Common myeloid progenitor, CD34-positive (primary cell): ENCODE results near the gene TOMM22.

Experiments
- CTCF ChIA-PET: fragments of 350-600 bp; sonication (Branson Sonifier 250); formaldehyde crosslinking; loops from one replicate; lab custom pipeline; 2021; ENCODE audit warnings: antibody characterized with exemption; lab: Charles Lee
- POLR2A ChIA-PET: fragments of 350-600 bp; sonication (Branson Sonifier 250); formaldehyde crosslinking; loops from one replicate; lab custom pipeline; 2021; ENCODE audit warnings: antibody characterized with exemption; lab: Charles Lee
- DNase-seq, 3 donors: peaks; one replicate each; pipeline versions ENCODE4 v3.0.0 to v3.0.0-alpha.2; 2013
- H3K27ac ChIP-seq, 2 experiments: 1 replicate in 1 of 2; 2 replicates in 1 of 2; pipeline ENCODE4 v1.7.0; 2013; ENCODE audit warnings: inconsistent platforms in 2 of 2, low read length in 2 of 2, mild to moderate bottlenecking in 2 of 2, low read depth in 1 of 2, moderate library complexity in 1 of 2; ENCODE audit not compliant: severe bottlenecking in 2 of 2, insufficient read depth in 1 of 2, poor library complexity in 1 of 2
- H3K27me3 ChIP-seq, 5 experiments: replicated peaks in 2 of 5; 1 replicate in 3 of 5; 2 replicates in 2 of 5; pipeline versions ENCODE4 v1.6.1 to v1.7.0; 2013; ENCODE audit warnings: low read length in 4 of 5, mild to moderate bottlenecking in 2 of 5, moderate library complexity in 2 of 5, inconsistent platforms in 1 of 5; ENCODE audit not compliant: insufficient read depth in 5 of 5, control insufficient read depth in 4 of 5
- H3K36me3 ChIP-seq, 4 experiments: 1 replicate in 2 of 4; 2 replicates in 2 of 4; pipeline versions ENCODE4 v1.6.1 to v1.7.0; 2013; ENCODE audit warnings: low read length in 3 of 4, control low read depth in 1 of 4, mild to moderate bottlenecking in 1 of 4; ENCODE audit not compliant: control insufficient read depth in 4 of 4, insufficient read depth in 4 of 4
- H3K4me1 ChIP-seq, 4 experiments: 1 replicate in 3 of 4; 2 replicates in 1 of 4; pipeline versions ENCODE4 v1.6.1 to v1.7.1; 2013; ENCODE audit warnings: low read length in 3 of 4, mild to moderate bottlenecking in 3 of 4, control low read depth in 1 of 4, inconsistent platforms in 1 of 4, moderate library complexity in 1 of 4; ENCODE audit not compliant: control insufficient read depth in 4 of 4, insufficient read depth in 4 of 4; ENCODE audit errors: control extremely low read depth in 1 of 4
- H3K4me3 ChIP-seq, 7 experiments: 1 replicate in 4 of 7; 2 replicates in 3 of 7; pipeline versions ENCODE4 v1.5.1 to v1.7.0; 2013; ENCODE audit warnings: mild to moderate bottlenecking in 7 of 7, low read length in 6 of 7, moderate library complexity in 6 of 7, inconsistent platforms in 2 of 7, low read depth in 2 of 7, control low read depth in 1 of 7; ENCODE audit not compliant: insufficient read depth in 4 of 7, control insufficient read depth in 1 of 7; ENCODE audit errors: extremely low read depth in 1 of 7
- H3K9me3 ChIP-seq, 5 experiments: 1 replicate in 4 of 5; 2 replicates in 1 of 5; pipeline versions ENCODE4 v1.6.1 to v1.7.1; 2013; ENCODE audit warnings: low read length in 4 of 5, mild to moderate bottlenecking in 2 of 5, inconsistent platforms in 1 of 5, low read depth in 1 of 5, moderate library complexity in 1 of 5; ENCODE audit not compliant: control insufficient read depth in 4 of 5, insufficient read depth in 2 of 5; ENCODE audit errors: control extremely low read depth in 1 of 5
- WGBS: methylation state at CpG from one replicate; pipeline ENCODE4 v1.1.5; 2013; ENCODE audit not compliant: insufficient coverage; 5-methylcytosine and 5-hydroxymethylcytosine counted together

TOMM22 gene

DNA sequence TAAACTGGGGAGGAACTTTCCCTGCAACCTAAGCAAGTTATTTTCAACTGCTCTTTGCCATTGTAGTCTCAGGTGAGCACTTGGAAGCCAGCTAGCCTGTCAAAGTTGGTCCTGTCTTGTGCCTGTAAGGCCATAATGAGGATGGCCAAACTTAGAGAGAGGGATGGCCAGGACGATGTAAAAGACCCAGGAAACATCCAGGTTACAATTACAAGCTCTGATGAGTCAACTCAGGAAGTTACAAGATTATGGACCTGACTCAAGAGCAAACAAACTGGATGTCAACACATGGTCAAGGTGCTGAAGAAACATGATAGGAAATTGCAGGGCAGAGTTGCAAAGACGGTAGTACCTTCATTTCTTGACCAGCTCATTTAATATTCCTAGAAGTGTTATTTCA lies 25.6 kb downstream of the TOMM22 start:
- no peaks in the 10 kb centered on the region for H3K9me3 ChIP-seq
- ChIA-PET POLR2A (interaction anchor here (0.7 kb wide), 1 partner anchor 29 kb away, joined by 3 read pairs; no protein-coding TSS in a partner anchor), CTCF (interaction anchor here (0.7 to 2.0 kb wide), 4 partner anchors 9 to 22 kb away, joined by 3 to 9 read pairs (median 4); no protein-coding TSS in a partner anchor)
- 64% methylated on average over 1 of the region's 2 CpGs for WGBS
- peak overlapping the region; percentile 6 to 96 (median 88) for H3K4me3 ChIP-seq
- H3K27ac ChIP-seq = peak overlapping the region in 1 of 2 experiments; percentile 91
- H3K4me1 ChIP-seq = peaks cover 26 to 41% (median 35%) of the 10 kb centered on the region in 4 experiments
- no peak for DNase-seq
- H3K27me3 ChIP-seq = no peaks in the 10 kb centered on the region
- H3K36me3 ChIP-seq = peaks cover 3 to 23% (median 9%) of the 10 kb centered on the region in 4 experiments

GRCh38 chr22:38707984-38708383 lies 26.2 kb downstream of the TOMM22 start:
- H3K27ac ChIP-seq = no peak overlapping the region
- POLR2A ChIA-PET = interaction anchor here (0.7 kb wide), 1 partner anchor 28 kb away, joined by 3 read pairs; no protein-coding TSS in a partner anchor
- CTCF ChIA-PET = interaction anchor here (0.7 to 2.0 kb wide), 3 partner anchors 10 to 21 kb away, joined by 3 to 9 read pairs (median 6); no protein-coding TSS in a partner anchor
- peaks cover 3 to 28% (median 13%) of the 10 kb centered on the region in 4 experiments for H3K36me3 ChIP-seq
- H3K27me3 ChIP-seq = no peaks in the 10 kb centered on the region
- 100% methylated on average over 1 of the region's 3 CpGs for WGBS
- no peaks in the 10 kb centered on the region for H3K9me3 ChIP-seq
- H3K4me3 ChIP-seq = peak overlapping the region in 3 of 7 experiments; percentile 3 to 25 (median 3)
- no peak for DNase-seq
- H3K4me1 ChIP-seq = peaks cover 27 to 47% (median 39%) of the 10 kb centered on the region in 4 experiments

DNA sequence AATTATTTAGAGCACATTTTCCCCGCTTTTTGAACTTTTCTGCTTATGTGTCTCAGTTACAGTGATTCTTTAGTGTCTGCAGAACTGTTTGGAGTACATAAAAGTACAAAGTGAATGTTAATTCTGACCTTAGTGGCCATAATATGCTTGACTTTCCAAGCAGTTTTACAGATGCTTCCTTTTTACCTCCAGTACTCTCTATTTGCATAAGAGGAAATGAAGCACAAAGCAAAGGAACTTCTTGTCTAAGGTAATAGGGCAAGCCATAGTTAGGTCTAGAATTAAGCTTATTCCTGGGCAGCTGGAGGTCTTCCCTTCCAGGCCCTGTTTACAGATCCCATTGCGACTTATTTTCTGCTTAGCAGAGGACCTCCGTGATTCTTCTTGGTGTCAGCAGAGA lies 27.5 kb downstream of the TOMM22 start:
- WGBS = 93% methylated on average over 3 of the region's 3 CpGs
- Histone ChIP-seq H3K9me3 (no peaks in the 10 kb centered on the region), H3K4me3 (peak overlapping the region in 1 of 7 experiments; percentile 15), H3K27ac (no peak overlapping the region), H3K4me1 (peaks cover 27 to 57% (median 43%) of the 10 kb centered on the region in 4 experiments), H3K36me3 (peaks cover 3 to 30% (median 14%) of the 10 kb centered on the region in 4 experiments), H3K27me3 (no peaks in the 10 kb centered on the region)
- ChIA-PET CTCF (interaction anchor here (0.8 to 3.0 kb wide), 4 partner anchors 9 to 23 kb away, joined by 3 to 17 read pairs (median 6); no protein-coding TSS in a partner anchor), POLR2A (no interaction called here)
- DNase-seq = peak in 1 of 3 donors; percentile 18

DNA sequence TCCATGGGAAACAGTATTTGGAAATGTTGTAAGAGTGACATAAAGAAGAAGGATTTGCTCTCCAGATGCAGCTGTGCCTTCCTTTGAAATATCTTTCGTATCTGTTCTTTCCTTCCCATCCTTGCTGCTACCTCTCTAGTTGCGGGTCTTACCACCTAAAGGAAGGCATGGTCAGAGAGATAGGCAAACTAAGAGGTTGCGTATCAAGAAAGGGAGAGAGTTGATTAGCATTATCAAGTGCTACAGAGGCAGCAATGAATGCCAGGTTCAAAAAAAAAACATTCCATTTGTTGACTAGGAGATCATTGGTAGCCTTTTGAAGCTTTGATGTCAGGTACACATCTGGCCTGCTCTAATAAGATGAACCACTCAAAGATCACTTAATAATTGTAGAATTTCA lies 28.6 kb downstream of the TOMM22 start:
- ChIA-PET POLR2A (interaction anchor here (0.8 kb wide), 1 partner anchor 15 kb away, joined by 4 read pairs; no protein-coding TSS in a partner anchor), CTCF (interaction anchor here (0.8 to 3.0 kb wide), 4 partner anchors 8 to 22 kb away, joined by 3 to 17 read pairs (median 6); no protein-coding TSS in a partner anchor)
- no peak overlapping the region for H3K4me3 ChIP-seq
- DNase-seq = peak in 2 of 3 donors; percentile 26 to 48
- WGBS = 67% methylated on average over 1 of the region's 3 CpGs
- H3K9me3 ChIP-seq = no peaks in the 10 kb centered on the region
- H3K36me3 ChIP-seq = peaks cover 3 to 30% (median 15%) of the 10 kb centered on the region in 4 experiments
- H3K4me1 ChIP-seq = peaks cover 22 to 60% (median 40%) of the 10 kb centered on the region in 4 experiments
- H3K27me3 ChIP-seq = no peaks in the 10 kb centered on the region
- H3K27ac ChIP-seq = no peak overlapping the region

- POLR2A ChIA-PET = interaction anchor here (0.8 kb wide), 1 partner anchor 14 kb away, joined by 4 read pairs; no protein-coding TSS in a partner anchor
Observed at GRCh38 chr22:38710866-38711265, 29.1 kb downstream of the TOMM22 start.

GRCh38 chr22:38712486-38713207 lies 30.9 kb downstream of the TOMM22 start:
- WGBS = 96% methylated on average over 6 of the region's 11 CpGs
- CTCF ChIA-PET = interaction anchor here (3.2 to 4.4 kb wide), 2 partner anchors 12 to 21 kb away, joined by 13 to 29 read pairs; no protein-coding TSS in a partner anchor
- H3K27ac ChIP-seq = no peak overlapping the region
- H3K9me3 ChIP-seq = no peaks in the 10 kb centered on the region
- H3K4me3 ChIP-seq = no peak overlapping the region
- H3K36me3 ChIP-seq = peaks cover 3 to 52% (median 35%) of the 10 kb centered on the region in 4 experiments
- POLR2A ChIA-PET = no interaction called here
- no peaks in the 10 kb centered on the region for H3K27me3 ChIP-seq
- DNase-seq = no peak
- peaks cover 12 to 50% (median 31%) of the 10 kb centered on the region in 4 experiments for H3K4me1 ChIP-seq

More at GRCh38 chr22:38710866-38711265, 29.1 kb downstream of the TOMM22 start:
- peaks cover 3 to 34% (median 19%) of the 10 kb centered on the region in 4 experiments for H3K36me3 ChIP-seq
- CTCF ChIA-PET = interaction anchor here (3.0 kb wide), 1 partner anchor 14 kb away, joined by 17 read pairs; no protein-coding TSS in a partner anchor
- H3K4me1 ChIP-seq = peaks cover 22 to 62% (median 41%) of the 10 kb centered on the region in 4 experiments
- no peak for DNase-seq
- no CpG with 5 or more reads among the region's 3 CpGs for WGBS
- no peak overlapping the region for H3K27ac ChIP-seq
- no peak overlapping the region for H3K4me3 ChIP-seq
- H3K9me3 ChIP-seq = no peaks in the 10 kb centered on the region
- no peaks in the 10 kb centered on the region for H3K27me3 ChIP-seq
